Adrenal gland (tissue), 5 donors: ENCODE data around the gene P2RY4.

Source experiments
- CTCF ChIP-seq, 6 experiments: fragments of 450-650 bp in 4 of 6; fragments of 200-600 bp in 2 of 6; sonication (generic) in 1 of 6; IDR thresholded peaks; 1 replicate in 5 of 6; 2 replicates in 1 of 6; pipeline versions ENCODE4 v1.5.1 to v1.8.0; 2016 to 2021; ENCODE audit warnings: antibody characterized with exemption in 6 of 6, mild to moderate bottlenecking in 2 of 6, moderate library complexity in 1 of 6
- POLR2A ChIP-seq, 2 donors: fragments of 450-650 bp; IDR thresholded peaks; one replicate each; pipeline ENCODE4 v1.6.1; 2017; ENCODE audit warnings: antibody characterized with exemption in 2 of 2, mild to moderate bottlenecking in 2 of 2, moderate library complexity in 1 of 2
- donor health status: DM: no; HTN: no; CAD: no.

GRCh38 chrX:70262952-70263567 is 3.1 kb upstream of the P2RY4 start:
- peak in 5 of 6 experiments; percentile 18 to 46 (median 40) for TF ChIP-seq CTCF (IDR thresholded peaks at IDR 0.05)
- no peak for TF ChIP-seq POLR2A (IDR thresholded peaks at IDR 0.05)
